Loucy (cell line): Measurements from ENCODE around the gene EBF3.

Experiments used
- H2AFZ ChIP-seq: fragments of 200-600 bp; sonication (generic); 2 replicates; pipeline ENCODE4 v1.6.0; 2016; ENCODE audit warnings: antibody characterized with exemption, mild to moderate bottlenecking, low read length, moderate library complexity
- H3F3A ChIP-seq: fragments of 200-600 bp; 2 replicates; pipeline ENCODE4 v1.6.0; 2016; ENCODE audit warnings: antibody characterized with exemption, low read depth, mild to moderate bottlenecking
- H3K27me3 ChIP-seq: fragments of 200-600 bp; sonication (generic); 2 replicates; pipeline ENCODE4 v1.6.1; 2014; ENCODE audit warnings: low read length, mild to moderate bottlenecking; ENCODE audit not compliant: insufficient read depth, poor library complexity, severe bottlenecking
- H3K36me3 ChIP-seq: fragments of 200-600 bp; sonication (generic); 2 replicates; pipeline ENCODE4 v1.6.1; 2016; ENCODE audit warnings: low read length; ENCODE audit not compliant: insufficient read depth
- H3K4me1 ChIP-seq: fragments of 200-600 bp; sonication (generic); 2 replicates; pipeline ENCODE4 v1.5.1; 2014; ENCODE audit warnings: low read length, mild to moderate bottlenecking; ENCODE audit not compliant: insufficient read depth, poor library complexity, severe bottlenecking
- H3K4me2 ChIP-seq: fragments of 200-600 bp; sonication (generic); 2 replicates; pipeline ENCODE4 v1.6.0; 2014; ENCODE audit warnings: antibody characterized with exemption, low read length, low read depth, mild to moderate bottlenecking; ENCODE audit not compliant: poor library complexity, severe bottlenecking
- H3K4me3 ChIP-seq: fragments of 200-600 bp; sonication (generic); 2 replicates; pipeline ENCODE4 v1.5.1; 2014; ENCODE audit warnings: low read length, mild to moderate bottlenecking, mixed read lengths; ENCODE audit not compliant: poor library complexity, severe bottlenecking
- H3K79me2 ChIP-seq: fragments of 200-600 bp; sonication (generic); 2 replicates; pipeline ENCODE4 v1.6.1; 2014; ENCODE audit warnings: low read length; ENCODE audit not compliant: insufficient read depth
- H3K9ac ChIP-seq: fragments of 200-600 bp; sonication (generic); 2 replicates; pipeline ENCODE4 v1.6.0; 2014; ENCODE audit warnings: mild to moderate bottlenecking, low read depth, low read length, moderate library complexity; ENCODE audit not compliant: poor library complexity, severe bottlenecking
- H3K9me2 ChIP-seq: fragments of 200-600 bp; sonication (generic); replicated peaks from 2 replicates; pipeline ENCODE4 v1.6.1; 2016; ENCODE audit warnings: low read depth, low read length, mixed read lengths
- H3K9me3 ChIP-seq: fragments of 200-600 bp; sonication (generic); 2 replicates; pipeline ENCODE4 v1.6.1; 2014; ENCODE audit warnings: mild to moderate bottlenecking, antibody characterized with exemption, low read length, low read depth; ENCODE audit not compliant: insufficient read depth
- H4K20me1 ChIP-seq: fragments of 200-600 bp; sonication (generic); 2 replicates; pipeline ENCODE4 v1.6.0; 2014; ENCODE audit warnings: antibody characterized with exemption, low read length, mild to moderate bottlenecking; ENCODE audit not compliant: insufficient read depth, poor library complexity, severe bottlenecking
- EZH2phosphoT487 ChIP-seq: fragments of 200-600 bp; IDR thresholded peaks from 2 replicates; pipeline ENCODE4 v1.6.1; 2018; ENCODE audit warnings: antibody characterized with exemption, mild to moderate bottlenecking, moderate library complexity, borderline replicate concordance
- TF ChIP-seq, protein P1 (sequence below): fragments of 200-600 bp; sonication (generic); conservative IDR thresholded peaks from 2 replicates; pipeline ENCODE4 v1.5.1; 2014; ENCODE audit warnings: mild to moderate bottlenecking, antibody characterized with exemption, low read length

The EBF3 gene

DNA sequence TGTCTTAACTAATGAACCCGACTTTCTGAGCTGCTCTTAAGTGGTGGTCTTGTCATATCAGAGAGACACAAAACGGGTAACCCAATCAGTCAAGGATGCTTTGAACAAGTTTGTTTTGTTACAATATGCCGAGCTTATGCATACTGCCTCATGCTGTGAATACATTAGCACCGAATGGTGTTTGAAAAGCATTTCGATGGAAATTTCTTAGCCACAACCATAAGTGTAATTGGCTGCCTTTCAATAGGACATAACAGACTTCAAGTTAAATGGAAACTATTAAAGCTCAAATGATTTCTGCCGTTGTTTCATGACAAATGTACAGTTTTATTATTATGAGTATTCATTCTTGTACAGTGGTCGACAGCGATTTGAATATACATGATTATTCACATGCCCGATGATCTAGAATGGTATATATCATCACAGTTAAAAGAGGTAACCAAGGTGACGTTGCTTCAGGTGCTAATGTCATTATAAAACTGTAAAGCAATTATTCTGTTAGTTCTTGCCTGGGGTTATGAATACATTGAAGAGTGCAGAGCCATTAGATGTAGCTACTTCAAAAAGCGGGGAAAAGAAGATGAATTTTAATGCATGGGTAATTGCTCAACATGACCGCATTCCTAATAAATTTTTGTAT, 118.8 kb downstream of the EBF3 start:
- Histone ChIP-seq H4K20me1 (no peaks in the 10 kb centered on the region), H3K4me2 (no peak overlapping the region), H3K79me2 (no peaks in the 10 kb centered on the region), H2AFZ (no peak overlapping the region), H3K9ac (no peak overlapping the region), H3K9me3 (no peaks in the 10 kb centered on the region), H3K9me2 (no peaks in the 10 kb centered on the region), H3K36me3 (no peaks in the 10 kb centered on the region), H3F3A (no peaks in the 10 kb centered on the region), H3K27me3 (no peaks in the 10 kb centered on the region), H3K4me1 (no peaks in the 10 kb centered on the region), H3K4me3 (no peak overlapping the region)
- TF ChIP-seq, protein P1, sequence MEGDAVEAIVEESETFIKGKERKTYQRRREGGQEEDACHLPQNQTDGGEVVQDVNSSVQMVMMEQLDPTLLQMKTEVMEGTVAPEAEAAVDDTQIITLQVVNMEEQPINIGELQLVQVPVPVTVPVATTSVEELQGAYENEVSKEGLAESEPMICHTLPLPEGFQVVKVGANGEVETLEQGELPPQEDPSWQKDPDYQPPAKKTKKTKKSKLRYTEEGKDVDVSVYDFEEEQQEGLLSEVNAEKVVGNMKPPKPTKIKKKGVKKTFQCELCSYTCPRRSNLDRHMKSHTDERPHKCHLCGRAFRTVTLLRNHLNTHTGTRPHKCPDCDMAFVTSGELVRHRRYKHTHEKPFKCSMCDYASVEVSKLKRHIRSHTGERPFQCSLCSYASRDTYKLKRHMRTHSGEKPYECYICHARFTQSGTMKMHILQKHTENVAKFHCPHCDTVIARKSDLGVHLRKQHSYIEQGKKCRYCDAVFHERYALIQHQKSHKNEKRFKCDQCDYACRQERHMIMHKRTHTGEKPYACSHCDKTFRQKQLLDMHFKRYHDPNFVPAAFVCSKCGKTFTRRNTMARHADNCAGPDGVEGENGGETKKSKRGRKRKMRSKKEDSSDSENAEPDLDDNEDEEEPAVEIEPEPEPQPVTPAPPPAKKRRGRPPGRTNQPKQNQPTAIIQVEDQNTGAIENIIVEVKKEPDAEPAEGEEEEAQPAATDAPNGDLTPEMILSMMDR = no peak
- TF ChIP-seq EZH2phosphoT487 = no peak

- H3K4me2 ChIP-seq = no peak overlapping the region
- H3K9me2 ChIP-seq = no peaks in the 10 kb centered on the region
- no peaks in the 10 kb centered on the region for H3K9me3 ChIP-seq
- H3K27me3 ChIP-seq = no peaks in the 10 kb centered on the region
- no peak overlapping the region for H3K9ac ChIP-seq
- TF ChIP-seq EZH2phosphoT487 = no peak
- TF ChIP-seq, protein P1 = no peak
- no peaks in the 10 kb centered on the region for H3K79me2 ChIP-seq
- H2AFZ ChIP-seq = no peak overlapping the region
- no peaks in the 10 kb centered on the region for H3F3A ChIP-seq
- no peaks in the 10 kb centered on the region for H4K20me1 ChIP-seq
- no peak overlapping the region for H3K4me3 ChIP-seq
- H3K36me3 ChIP-seq = no peaks in the 10 kb centered on the region
- no peaks in the 10 kb centered on the region for H3K4me1 ChIP-seq
Measured at GRCh38 chr10:129844216-129844766, 119.8 kb downstream of the EBF3 start.

DNA sequence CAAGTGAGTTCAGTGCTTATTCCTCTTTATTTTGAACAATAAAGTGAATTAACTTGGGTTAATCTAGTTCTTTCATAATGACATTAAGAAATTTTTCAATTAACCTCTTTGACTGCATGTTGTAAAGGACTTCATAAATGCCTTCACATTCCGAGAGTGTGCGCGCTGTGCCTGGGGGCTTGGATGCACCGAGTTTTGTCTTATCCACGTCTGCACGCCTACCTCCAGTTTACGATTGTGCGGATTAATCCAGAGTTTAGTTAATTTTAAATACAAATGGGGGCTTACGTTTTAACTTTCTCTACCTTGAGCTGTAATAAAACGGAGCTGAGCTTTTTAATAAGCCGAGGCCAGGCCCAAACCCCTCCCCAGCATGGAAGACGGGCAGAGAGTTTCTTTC, 120.4 kb downstream of the EBF3 start:
- Histone ChIP-seq H2AFZ (no peak overlapping the region), H3K4me1 (no peaks in the 10 kb centered on the region), H3K36me3 (no peaks in the 10 kb centered on the region), H3K4me3 (no peak overlapping the region), H3K9me2 (no peaks in the 10 kb centered on the region), H3K4me2 (no peak overlapping the region), H3K9ac (no peak overlapping the region), H3K27me3 (no peaks in the 10 kb centered on the region), H3K9me3 (no peaks in the 10 kb centered on the region), H3F3A (no peaks in the 10 kb centered on the region), H3K79me2 (no peaks in the 10 kb centered on the region), H4K20me1 (no peaks in the 10 kb centered on the region)
- TF ChIP-seq, protein P1 = no peak
- TF ChIP-seq EZH2phosphoT487 = no peak
